K562 (cell line): ENCODE data around the gene CRY2. TPM values are rescaled to one million over a fixed set of nuclear protein-coding genes. Genes with fewer than 3 reads are reported as not detected.
A peak's percentile ranks its signal among the peaks of the same experiment; 100 is the strongest.

Experiments used
- BRCA1 ChIP-seq, 2 experiments: fragments of 450-650 bp in 1 of 2; sonication (generic) in 1 of 2; formaldehyde crosslinking in 1 of 2; IDR thresholded peaks; 2 replicates each; pipeline versions ENCODE4 v1.5.0 to v1.6.1; 2017 to 2020; ENCODE audit warnings: mild to moderate bottlenecking in 1 of 2, missing genetic modification reagents in 1 of 2
- CC2D1A ChIP-seq: fragments of 450-650 bp; IDR thresholded peaks from 2 replicates; pipeline ENCODE4 v1.6.1; 2017; ENCODE audit warnings: mild to moderate bottlenecking
- CHD4 ChIP-seq: fragments of 200-600 bp; sonication (generic); IDR thresholded peaks from 3 replicates; pipeline ENCODE4 v1.6.1; 2012; ENCODE audit warnings: low read depth, mild to moderate bottlenecking, mixed read lengths, low read length, inconsistent platforms; ENCODE audit not compliant: insufficient read depth, insufficient replicate concordance, poor library complexity, severe bottlenecking
- DACH1 ChIP-seq: fragments of 450-650 bp; IDR thresholded peaks from 2 replicates; pipeline ENCODE4 v1.6.1; 2018; ENCODE audit not compliant: partially characterized antibody
- EP300 ChIP-seq: IDR thresholded peaks from 2 replicates; pipeline ENCODE4 v1.6.1; 2012; ENCODE audit warnings: low read length, improper control_type of control experiment
- GABPB1 ChIP-seq: sonication (generic); formaldehyde crosslinking; IDR thresholded peaks from 2 replicates; pipeline ENCODE4 v1.8.0; 2022; ENCODE audit warnings: mild to moderate bottlenecking, missing genetic modification reagents
- HDGF ChIP-seq: fragments of 450-650 bp; IDR thresholded peaks from 2 replicates; pipeline ENCODE4 v1.6.1; 2016
- HIVEP1 ChIP-seq: fragments of 250-450 bp; sonication (Bioruptor Pico); IDR thresholded peaks from 2 replicates; pipeline ENCODE4 v1.4.0; 2020; ENCODE audit warnings: mild to moderate bottlenecking
- MTA2 ChIP-seq: fragments of 450-650 bp; IDR thresholded peaks from 2 replicates; pipeline ENCODE4 v1.6.1; 2016; ENCODE audit warnings: low read depth
- MXI1 ChIP-seq: IDR thresholded peaks from 2 replicates; pipeline ENCODE4 v1.6.1; 2011; ENCODE audit warnings: low read depth, mild to moderate bottlenecking, improper control_type of control experiment, low read length
- RBFOX2 ChIP-seq: fragments of 200-400 bp; formaldehyde crosslinking; IDR thresholded peaks from 2 replicates; pipeline ENCODE4 v1.6.1; 2017; ENCODE audit warnings: low read depth, mild to moderate bottlenecking, low read length, moderate library complexity
- RBM39 ChIP-seq: fragments of 200-400 bp; formaldehyde crosslinking; optimal IDR thresholded peaks from 2 replicates; pipeline ENCODE3; 2018; ENCODE audit warnings: low read depth, low read length
- RNF219 ChIP-seq: fragments of 250-450 bp; sonication (Bioruptor Pico); IDR thresholded peaks from 2 replicates; pipeline ENCODE4 v1.5.0; 2022; ENCODE audit warnings: mild to moderate bottlenecking
- STAT5B ChIP-seq: fragments of 250-450 bp; sonication (Bioruptor Pico); IDR thresholded peaks from 2 replicates; pipeline ENCODE4 v1.8.0; 2021; ENCODE audit warnings: mild to moderate bottlenecking, inconsistent platforms
- STAT6 ChIP-seq: sonication (generic); formaldehyde crosslinking; IDR thresholded peaks from 2 replicates; pipeline ENCODE4 v1.8.1; 2023; ENCODE audit warnings: mild to moderate bottlenecking, missing genetic modification reagents
- TSHZ1 ChIP-seq: fragments of 250-450 bp; sonication (Bioruptor Pico); IDR thresholded peaks from 2 replicates; pipeline ENCODE4 v1.4.0; 2020; ENCODE audit warnings: mild to moderate bottlenecking, moderate library complexity
- ZNF695 ChIP-seq: fragments of 450-650 bp; formaldehyde crosslinking; IDR thresholded peaks from 2 replicates; pipeline ENCODE4 v1.4.0; 2020; ENCODE audit warnings: mild to moderate bottlenecking, moderate library complexity
- ZNF780A ChIP-seq: fragments of 250-450 bp; sonication (Bioruptor Pico); IDR thresholded peaks from 2 replicates; pipeline ENCODE4 v1.5.0; 2021; ENCODE audit warnings: mild to moderate bottlenecking
- polyA plus RNA-seq, 8 experiments: library from polyadenylated mRNA; depleted of rRNA in 4 of 8; stranded (reverse) in 5 of 8; unstranded in 3 of 8; fragments of >200 nt; fragmentation: Nextera tagmentation in 2 of 8; fragmentation: Illumina TruSeq in 1 of 8; extraction: Ambion mirVana in 2 of 8; extraction: Trizol in 1 of 8; gene quantifications; 2 replicates each; pipeline versions ENCODE4 v1.2.1 to v1.2.3, GENCODE V29; 2011 to 2014; ENCODE audit warnings: inconsistent platforms in 1 of 8, missing spikeins in 1 of 8
- total RNA-seq, 7 experiments: library from RNA; depleted of rRNA in 6 of 7; stranded (reverse); fragments of >200 nt in 6 of 7; fragmentation: Illumina TruSeq in 2 of 7; extraction: Trizol in 2 of 7; gene quantifications; 2 replicates each; pipeline versions ENCODE4 v1.2.1 to v1.2.3, GENCODE V29; 2011 to 2021; ENCODE audit warnings: low replicate concordance in 1 of 7
- TF ChIP-seq, protein P1 (sequence below), 2 experiments: fragments of 450-650 bp; conservative IDR thresholded peaks; 2 replicates each; pipeline ENCODE4 v1.6.1; 2017; ENCODE audit warnings: mild to moderate bottlenecking in 2 of 2, moderate library complexity in 2 of 2

The CRY2 gene
- total and polyA plus RNA-seq, 9 of the 15 experiments (the other 6 are each of a cell fraction or from before 2014, with no cell fraction given) = 2.3 to 23.9 (median 14.8) TPM

DNA sequence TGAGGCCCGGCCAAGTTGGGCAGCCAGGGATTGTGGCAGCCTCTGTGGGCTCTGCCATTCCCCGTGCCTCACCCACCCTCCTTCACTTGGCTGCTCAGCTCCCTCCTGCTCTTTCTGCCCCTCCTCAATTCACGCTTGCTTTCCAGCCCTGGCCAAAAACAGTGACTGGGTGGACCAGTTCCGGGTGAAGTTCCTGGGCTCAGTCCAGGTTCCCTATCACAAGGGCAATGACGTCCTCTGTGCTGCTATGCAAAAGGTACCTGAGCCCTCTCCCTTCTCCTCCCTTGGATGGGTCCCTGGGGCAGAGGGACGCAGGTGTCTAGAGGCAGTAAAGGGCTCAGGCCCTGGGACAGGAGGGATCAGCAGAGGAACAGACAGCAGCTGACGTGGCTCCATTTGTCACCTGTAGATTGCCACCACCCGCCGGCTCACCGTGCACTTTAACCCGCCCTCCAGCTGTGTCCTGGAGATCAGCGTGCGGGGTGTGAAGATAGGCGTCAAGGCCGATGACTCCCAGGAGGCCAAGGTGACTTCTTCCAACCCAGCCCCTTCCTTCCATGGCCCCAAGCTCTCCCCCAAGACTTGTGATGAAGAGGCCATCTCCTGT is 57.1 kb downstream of the CRY2 start (continued):
- TF ChIP-seq CHD4 = no peak
- TF ChIP-seq MTA2 = peak; percentile 49; the same call in 1 of the 2 replicates
- no peak for TF ChIP-seq BRCA1 (IDR thresholded peaks at IDR 0.05)
- TF ChIP-seq BRCA1 (CRISPR knock-in tag; IDR thresholded peaks at IDR 0.05) = no peak
- TF ChIP-seq CC2D1A = peak; percentile 39; the same call in 1 of the 2 replicates
- no peak for TF ChIP-seq RBM39
- TF ChIP-seq STAT5B = no peak
- no peak for TF ChIP-seq ZNF695 (CRISPR knock-in tag)
- no peak for TF ChIP-seq TSHZ1 (CRISPR knock-in tag)
- TF ChIP-seq HDGF = no peak
- no peak for TF ChIP-seq RNF219 (CRISPR knock-in tag)
- TF ChIP-seq MXI1 = no peak
- no peak for TF ChIP-seq GABPB1 (CRISPR knock-in tag)
- TF ChIP-seq STAT6 = no peak
- no peak for TF ChIP-seq HIVEP1
- TF ChIP-seq, protein P1, sequence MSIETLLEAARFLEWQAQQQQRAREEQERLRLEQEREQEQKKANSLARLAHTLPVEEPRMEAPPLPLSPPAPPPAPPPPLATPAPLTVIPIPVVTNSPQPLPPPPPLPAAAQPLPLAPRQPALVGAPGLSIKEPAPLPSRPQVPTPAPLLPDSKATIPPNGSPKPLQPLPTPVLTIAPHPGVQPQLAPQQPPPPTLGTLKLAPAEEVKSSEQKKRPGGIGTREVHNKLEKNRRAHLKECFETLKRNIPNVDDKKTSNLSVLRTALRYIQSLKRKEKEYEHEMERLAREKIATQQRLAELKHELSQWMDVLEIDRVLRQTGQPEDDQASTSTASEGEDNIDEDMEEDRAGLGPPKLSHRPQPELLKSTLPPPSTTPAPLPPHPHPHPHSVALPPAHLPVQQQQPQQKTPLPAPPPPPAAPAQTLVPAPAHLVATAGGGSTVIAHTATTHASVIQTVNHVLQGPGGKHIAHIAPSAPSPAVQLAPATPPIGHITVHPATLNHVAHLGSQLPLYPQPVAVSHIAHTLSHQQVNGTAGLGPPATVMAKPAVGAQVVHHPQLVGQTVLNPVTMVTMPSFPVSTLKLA (conservative IDR thresholded peaks at IDR 0.05) = no peak; a peak in 1 of 4 replicates
- no peak for TF ChIP-seq ZNF780A (CRISPR knock-in tag)
- TF ChIP-seq EP300 = no peak; the same call in 1 of the 2 replicates
- TF ChIP-seq DACH1 = peak; percentile 82
- TF ChIP-seq RBFOX2 = no peak
